Measurements from ENCODE around the gene MOB2.

The MOB2 gene

DNA sequence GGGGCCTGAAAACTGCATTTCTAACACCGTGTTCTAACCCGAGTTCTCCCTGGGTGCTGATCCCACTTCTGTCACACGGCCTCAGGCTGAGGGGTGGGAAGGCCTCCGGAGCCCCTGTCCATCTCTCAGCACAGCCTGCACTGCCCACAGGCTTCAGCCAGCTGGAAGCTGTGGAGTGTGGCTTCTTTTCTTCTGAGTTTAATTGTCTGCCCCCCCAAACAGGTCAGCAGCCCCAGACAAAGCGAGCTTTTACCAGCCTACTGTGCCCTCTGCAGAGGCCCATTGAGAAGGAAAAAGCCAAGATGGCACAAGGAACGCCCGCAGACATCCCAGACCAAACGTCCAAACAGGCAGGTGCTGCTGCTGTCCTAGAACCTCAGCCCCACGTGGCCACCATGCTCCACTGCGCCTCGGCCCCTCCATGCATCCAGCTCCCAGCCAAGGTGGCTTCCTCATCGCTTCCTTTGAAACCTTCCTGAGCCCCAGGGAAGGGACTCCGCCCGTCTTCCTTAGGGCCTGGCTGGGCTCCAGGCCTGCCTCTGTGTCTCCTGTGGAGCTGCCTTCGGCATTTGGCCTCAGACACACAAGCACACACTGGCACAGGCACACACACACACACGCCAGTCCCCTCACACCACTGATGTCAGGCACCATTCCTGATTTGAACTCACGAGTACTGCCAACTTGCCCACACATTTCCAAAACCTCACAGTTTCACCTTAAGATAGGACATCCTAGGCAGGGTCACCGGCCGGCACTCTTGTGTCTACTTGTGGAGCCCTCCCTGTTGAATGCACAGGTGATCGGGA is 1.7 kb downstream of the MOB2 start:
- DNase-seq: no peak

DNA sequence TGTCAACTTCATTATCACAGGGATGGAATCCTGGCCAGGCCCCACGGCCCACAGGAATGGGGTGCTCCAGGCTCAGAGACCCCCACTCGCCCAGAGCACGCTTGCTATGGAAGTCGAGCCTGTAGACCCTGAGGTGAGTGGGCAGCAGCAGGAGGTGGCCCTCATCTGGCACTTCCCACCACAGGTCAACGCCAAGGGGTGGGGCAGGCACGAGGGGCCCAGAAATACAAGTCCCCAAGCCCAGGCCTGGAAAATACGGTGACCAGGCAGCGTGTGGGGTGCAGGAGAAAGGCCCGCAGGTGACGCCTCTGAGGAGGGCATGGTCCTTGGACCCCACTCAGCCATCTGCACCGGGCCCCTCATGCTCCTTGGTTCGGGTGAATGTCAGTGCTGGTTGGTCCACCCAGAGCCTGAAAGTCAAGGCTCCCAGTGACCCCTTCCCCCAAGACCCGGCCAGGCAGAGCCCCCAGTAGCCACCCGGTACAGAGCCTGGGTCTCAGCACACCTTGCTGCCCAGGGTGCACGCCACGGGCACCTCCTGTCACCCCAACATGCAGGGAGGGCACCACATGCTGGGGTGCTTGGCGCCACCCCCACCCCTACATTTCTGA is 2.4 kb downstream of the MOB2 start:
- DNase-seq: no peak

DNA sequence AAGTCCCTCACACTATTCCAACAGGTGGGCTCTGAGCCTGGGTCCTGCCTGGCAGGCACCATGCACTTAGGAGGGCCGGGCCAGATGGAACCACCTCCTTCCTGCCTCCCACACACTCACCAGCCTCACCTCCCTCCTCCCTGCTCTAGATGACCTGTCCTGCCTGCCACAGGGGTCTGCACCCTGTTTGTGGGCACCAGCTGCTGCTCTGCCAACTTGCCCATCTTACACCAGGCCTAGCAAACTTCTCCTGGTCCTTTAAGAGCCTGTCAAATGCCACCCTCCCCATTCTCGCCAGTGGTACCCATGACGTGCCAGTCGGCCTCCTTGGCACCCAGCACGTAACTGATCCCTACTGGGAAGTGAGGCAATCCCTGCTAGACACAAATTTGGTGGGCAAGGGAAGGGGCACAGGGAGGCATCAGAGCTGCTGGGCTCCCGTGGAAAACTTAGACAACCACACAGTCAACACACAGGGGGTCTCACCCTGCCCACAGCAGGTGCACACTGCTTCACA is 3.1 kb downstream of the MOB2 start:
- DNase-seq: no peak

- no peak for DNase-seq
These were observed 3.8 kb downstream of the MOB2 start for GRCh38 chr11:1482581-1483444.

DNA sequence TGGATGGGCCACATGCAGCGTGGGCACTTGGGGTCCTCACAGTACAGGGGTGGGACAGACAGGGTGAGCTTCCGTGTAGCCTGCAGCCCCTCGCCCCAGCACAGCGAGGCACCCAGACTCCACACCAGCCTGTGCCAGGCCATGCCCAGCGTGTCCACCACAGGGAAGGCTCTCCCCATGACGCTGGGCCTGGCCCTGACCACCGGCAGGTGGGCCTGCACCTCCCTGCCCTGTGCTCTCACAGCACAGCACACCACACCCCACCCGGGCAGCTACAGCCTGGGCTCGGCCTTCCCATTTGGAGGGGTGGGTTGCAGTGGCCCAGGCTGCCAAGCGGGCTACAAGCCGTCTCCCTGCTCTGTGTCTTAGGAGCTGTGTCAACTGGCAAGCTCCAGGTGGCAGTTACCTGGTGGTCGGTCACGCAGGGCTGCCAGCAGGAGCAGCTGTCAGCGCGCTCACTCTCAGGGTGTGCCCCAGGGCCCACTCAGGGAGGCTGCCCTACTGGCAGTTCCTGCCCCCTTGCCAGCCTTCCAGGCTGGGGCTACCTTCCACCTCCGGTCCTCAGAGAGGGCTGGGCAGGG is 4.6 kb downstream of the MOB2 start:
- DNase-seq: no peak

DNA sequence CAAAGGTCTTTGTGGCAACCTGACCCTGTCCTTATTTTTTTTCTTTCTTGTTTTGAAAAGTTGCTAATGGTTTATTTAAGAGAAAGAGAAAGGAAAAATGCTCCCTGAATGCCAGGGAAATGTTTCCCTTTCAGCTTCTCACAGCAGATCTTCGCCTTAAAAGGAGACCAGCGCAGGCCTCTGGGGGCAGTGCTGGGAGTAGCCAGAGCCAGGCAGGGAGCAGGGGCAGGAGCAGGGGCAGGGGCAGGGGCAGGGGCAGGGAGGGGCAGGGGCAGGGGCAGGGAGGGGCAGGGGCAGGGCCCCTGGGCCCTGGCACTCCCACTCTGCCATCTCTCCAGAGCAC is 5.1 kb downstream of the MOB2 start:
- DNase-seq: no peak

- no peak for DNase-seq
These were observed 5.8 kb downstream of the MOB2 start for GRCh38 chr11:1480555-1481482.

- DNase-seq: no peak
These were observed 6.4 kb downstream of the MOB2 start for GRCh38 chr11:1480191-1480554.

- no peak for DNase-seq
These were observed 6.9 kb downstream of the MOB2 start for GRCh38 chr11:1479678-1480118.

- DNase-seq: no peak
These were observed 7.4 kb downstream of the MOB2 start for GRCh38 chr11:1479006-1479677.

GRCh38 chr11:1478544-1478943 is 8.0 kb downstream of the MOB2 start:
- no peak for DNase-seq

- DNase-seq: no peak
These were observed 8.6 kb downstream of the MOB2 start for GRCh38 chr11:1478011-1478410.

DNA sequence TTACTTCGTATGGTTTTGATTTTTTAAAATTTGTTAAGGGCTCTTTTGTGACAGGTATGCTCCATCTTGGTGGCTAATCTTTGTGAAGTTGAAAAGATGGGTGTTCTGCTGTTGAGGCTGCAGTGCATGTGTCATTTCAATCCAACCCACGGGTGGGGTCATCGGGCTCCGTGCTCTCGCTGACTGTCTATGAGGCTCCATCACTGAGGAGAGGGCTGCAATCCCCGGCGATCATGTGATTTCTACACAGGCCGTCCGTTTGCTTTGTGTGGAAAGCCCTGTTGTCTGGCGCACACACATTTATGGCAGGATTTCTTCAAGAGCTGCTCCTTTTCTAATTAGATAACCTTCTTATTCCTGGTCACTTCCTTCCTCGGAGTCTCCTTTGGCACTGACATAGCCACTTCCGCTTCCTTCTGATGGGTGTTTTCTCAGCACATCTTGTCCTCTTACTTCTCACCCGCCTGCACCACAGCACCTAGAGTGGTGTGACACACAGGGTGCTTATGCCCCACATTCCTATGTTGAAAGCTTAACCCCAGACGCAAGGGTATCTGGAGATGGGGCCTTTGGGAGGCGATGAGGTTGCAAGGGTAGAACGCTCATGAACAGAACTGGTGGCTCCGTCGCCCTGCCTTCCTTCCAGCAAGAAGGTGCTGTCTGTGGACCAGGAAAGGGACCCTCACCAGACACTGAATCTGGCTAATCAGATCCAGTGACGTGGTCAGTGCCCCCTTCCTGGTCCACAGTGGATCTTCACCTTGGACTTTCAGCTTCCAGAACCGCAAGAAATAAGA is 9.4 kb downstream of the MOB2 start:
- no peak for DNase-seq

GRCh38 chr11:1475841-1476240 is 10.7 kb downstream of the MOB2 start:
- DNase-seq: no peak

DNA sequence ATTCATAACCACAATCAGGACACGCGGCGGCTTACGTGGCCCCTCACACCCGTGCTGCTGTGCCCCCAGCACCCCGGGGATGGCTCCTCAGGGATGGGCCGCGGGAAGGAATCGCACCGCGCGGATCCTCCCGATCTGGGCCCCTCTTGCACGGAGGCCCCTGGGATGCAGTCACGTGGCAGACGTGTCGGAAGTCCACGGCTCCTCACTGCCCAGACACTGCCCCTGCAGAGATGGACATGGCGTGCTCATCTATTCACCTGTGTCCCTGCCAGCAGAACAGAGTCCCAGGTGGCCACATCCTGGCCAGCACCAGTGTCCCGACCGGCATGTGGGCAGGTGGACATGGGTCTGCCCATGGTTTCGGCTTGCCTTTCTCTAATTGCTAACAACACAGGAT is 12.8 kb downstream of the MOB2 start:
- no peak for DNase-seq

GRCh38 chr11:1473011-1473628 is 13.5 kb downstream of the MOB2 start:
- no peak for DNase-seq

DNA sequence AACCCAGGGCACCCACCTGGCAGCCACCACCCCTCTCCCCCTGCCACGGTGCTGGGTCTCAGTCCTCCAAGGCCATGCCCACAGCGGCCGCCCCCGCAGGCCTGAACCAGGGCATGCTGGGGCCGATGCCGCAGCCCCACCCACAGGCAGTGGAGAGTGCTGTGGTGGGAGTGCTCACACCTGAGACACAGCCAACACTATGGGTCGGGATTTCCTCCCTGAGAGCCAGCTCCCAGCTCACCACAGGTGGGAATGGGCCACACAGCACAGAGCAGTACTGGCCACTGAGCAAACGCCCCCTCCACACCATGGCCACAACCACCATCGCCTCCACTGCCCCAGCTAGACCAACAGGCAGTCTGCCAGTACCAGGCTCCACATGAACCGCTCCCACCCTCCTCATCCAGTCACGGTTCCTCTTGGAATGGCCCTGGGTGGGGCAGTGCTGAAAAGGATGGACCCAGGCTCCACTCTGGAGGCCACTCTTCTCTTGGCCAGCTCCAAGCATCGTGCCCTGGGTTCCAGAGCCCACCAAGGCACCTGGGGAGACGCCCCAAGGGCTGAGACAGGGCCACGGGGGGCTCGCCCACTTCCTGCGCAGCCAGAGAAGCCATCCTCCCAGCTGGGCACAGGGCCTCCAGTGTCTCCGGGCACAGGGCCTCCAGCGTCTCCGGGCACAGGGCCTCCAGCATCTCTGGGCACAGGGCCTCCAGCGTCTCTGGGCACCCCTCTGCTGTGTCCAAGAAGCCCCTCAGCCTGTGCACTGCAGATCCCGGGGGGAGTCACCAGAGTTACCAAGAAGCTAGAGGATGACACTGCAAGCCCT is 14.2 kb downstream of the MOB2 start:
- DNase-seq: no peak

DNA sequence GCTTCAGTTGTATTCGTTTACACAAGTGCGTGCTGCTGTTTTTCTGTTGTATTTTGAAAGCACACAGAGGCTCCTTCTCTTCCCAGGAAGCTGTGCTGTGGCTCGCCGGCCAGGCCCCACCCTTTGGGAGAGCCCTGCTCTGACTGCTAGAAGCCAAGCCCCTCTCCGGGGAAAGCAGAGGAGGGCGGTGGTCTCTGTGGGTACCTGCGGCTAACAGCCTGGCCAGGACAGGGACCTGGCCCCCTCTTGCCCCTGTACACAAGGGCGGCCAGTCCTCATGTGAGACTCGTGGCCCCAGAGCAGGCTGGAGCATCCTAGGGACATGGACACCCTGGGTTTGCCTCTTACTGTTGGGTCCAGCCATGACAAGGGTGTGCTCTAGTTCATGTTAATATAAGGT is 14.8 kb downstream of the MOB2 start:
- no peak for DNase-seq
